WTC11 (cell line): ENCODE measurements around the gene PREX1.

Experiments used
- CTCF ChIP-seq: fragments of 200-600 bp; IDR thresholded peaks from 2 replicates; pipeline ENCODE4 v1.8.0; 2022; ENCODE audit warnings: antibody characterized with exemption
- FOXK1 ChIP-seq: sonication (generic); formaldehyde crosslinking; IDR thresholded peaks from 2 replicates; pipeline ENCODE4 v1.8.0; 2022; ENCODE audit warnings: mild to moderate bottlenecking, moderate library complexity, missing genetic modification reagents
- PRDM15 ChIP-seq: sonication (generic); formaldehyde crosslinking; IDR thresholded peaks from 2 replicates; pipeline ENCODE4 v1.8.0; 2022; ENCODE audit warnings: missing genetic modification reagents
- SP1 ChIP-seq: sonication (generic); formaldehyde crosslinking; conservative IDR thresholded peaks from 2 replicates; pipeline ENCODE4 v1.8.1; 2022; ENCODE audit warnings: missing genetic modification reagents
- USF2 ChIP-seq: sonication (generic); formaldehyde crosslinking; IDR thresholded peaks from 2 replicates; pipeline ENCODE4 v1.8.1; 2023; ENCODE audit warnings: mild to moderate bottlenecking, missing genetic modification reagents, moderate library complexity

- TF ChIP-seq CTCF (no peak), USF2 (CRISPR knock-in tag) (no peak), SP1 (CRISPR knock-in tag) (no peak), PRDM15 (CRISPR knock-in tag) (no peak), FOXK1 (CRISPR knock-in tag) (no peak)
Measured at GRCh38 chr20:48631114-48632016, 196.4 kb downstream of the PREX1 start.
